CD14-positive monocyte (primary cell): ENCODE measurements around the gene APOL2. TPM values are rescaled to one million over a fixed set of nuclear protein-coding genes. Genes with fewer than 3 reads are reported as not detected.
A peak's percentile ranks its signal among the peaks of the same experiment; 100 is the strongest.

Experiments
- DNase-seq, 3 donors: peaks; one replicate each; pipeline ENCODE4 v3.0.0-alpha.2; 2011 to 2022
- H2AFZ ChIP-seq: 2 replicates; pipeline ENCODE4 v1.6.0; 2012; ENCODE audit warnings: mild to moderate bottlenecking, low read depth, low read length, inconsistent platforms; ENCODE audit not compliant: insufficient read depth, poor library complexity, severe bottlenecking
- H3K27ac ChIP-seq, 2 donors: 1 replicate in 1 of 2; 2 replicates in 1 of 2; pipeline ENCODE4 v1.5.1; 2012 to 2013; ENCODE audit warnings: low read length in 2 of 2, control low read depth in 1 of 2, inconsistent platforms in 1 of 2, low read depth in 1 of 2, mild to moderate bottlenecking in 1 of 2
- H3K27me3 ChIP-seq, 2 donors: one replicate each; pipeline versions ENCODE4 v1.6.0 to v1.6.1; 2011 to 2013; ENCODE audit warnings: low read length in 2 of 2; ENCODE audit not compliant: control insufficient read depth in 2 of 2, insufficient read depth in 2 of 2
- H3K36me3 ChIP-seq, 2 donors: replicated peaks in 1 of 2; 1 replicate in 1 of 2; 2 replicates in 1 of 2; pipeline versions ENCODE4 v1.5.1 to v1.6.1; 2012 to 2013; ENCODE audit warnings: low read length in 2 of 2, control low read depth in 1 of 2, inconsistent platforms in 1 of 2, mild to moderate bottlenecking in 1 of 2; ENCODE audit not compliant: insufficient read depth in 2 of 2, control insufficient read depth in 1 of 2
- H3K4me1 ChIP-seq, 2 donors: 1 replicate in 1 of 2; 2 replicates in 1 of 2; pipeline versions ENCODE4 v1.5.1 to v1.6.1; 2012 to 2013; ENCODE audit warnings: low read length in 2 of 2, control low read depth in 1 of 2, inconsistent platforms in 1 of 2, mild to moderate bottlenecking in 1 of 2, moderate library complexity in 1 of 2; ENCODE audit not compliant: insufficient read depth in 2 of 2, control insufficient read depth in 1 of 2
- H3K4me2 ChIP-seq: replicated peaks from 2 replicates; pipeline ENCODE3; 2012; ENCODE audit warnings: low read length, moderate library complexity, mild to moderate bottlenecking; ENCODE audit not compliant: poor library complexity, severe bottlenecking; ENCODE audit errors: extremely low read depth
- H3K4me3 ChIP-seq, 3 experiments: fragments of 200-600 bp in 1 of 3; sonication (generic) in 1 of 3; replicated peaks in 1 of 3; 1 replicate in 2 of 3; 2 replicates in 1 of 3; pipeline ENCODE4 v1.5.1; 2011 to 2013; ENCODE audit warnings: low read length in 3 of 3, mild to moderate bottlenecking in 3 of 3, control low read depth in 2 of 3, low read depth in 2 of 3, inconsistent platforms in 1 of 3, moderate library complexity in 1 of 3
- H3K79me2 ChIP-seq: 2 replicates; pipeline ENCODE4 v1.6.0; 2012; ENCODE audit warnings: mild to moderate bottlenecking, control low read depth, inconsistent platforms, low read length, moderate library complexity; ENCODE audit not compliant: insufficient read depth
- H3K9ac ChIP-seq: 2 replicates; pipeline ENCODE4 v1.6.0; 2017; ENCODE audit warnings: low read length, mild to moderate bottlenecking; ENCODE audit not compliant: insufficient read depth, poor library complexity, severe bottlenecking
- H3K9me3 ChIP-seq, 2 donors: replicated peaks in 1 of 2; 1 replicate in 1 of 2; 2 replicates in 1 of 2; pipeline versions ENCODE4 v1.5.1 to v1.6.1; 2012 to 2013; ENCODE audit warnings: low read length in 2 of 2, control low read depth in 1 of 2; ENCODE audit not compliant: control insufficient read depth in 1 of 2, insufficient read depth in 1 of 2
- H4K20me1 ChIP-seq: 2 replicates; pipeline ENCODE4 v1.6.0; 2012; ENCODE audit warnings: mild to moderate bottlenecking, low read length, control low read depth, moderate library complexity; ENCODE audit not compliant: insufficient read depth
- H3K27ac Mint-ChIP-seq, 7 donors: one replicate each; pipeline ENCODE4 v1.8.0; 2020; ENCODE audit warnings: mild to moderate bottlenecking in 7 of 7, mixed read lengths in 7 of 7, moderate library complexity in 6 of 7, inconsistent platforms in 2 of 7
- H3K27me3 Mint-ChIP-seq, 3 donors: one replicate each; pipeline ENCODE4 v1.8.0; 2021 to 2022; ENCODE audit warnings: low read depth in 3 of 3, mild to moderate bottlenecking in 3 of 3, mixed read lengths in 3 of 3, moderate library complexity in 3 of 3, inconsistent platforms in 1 of 3
- H3K36me3 Mint-ChIP-seq, 2 donors: one replicate each; pipeline ENCODE4 v1.8.0; 2020; ENCODE audit warnings: mixed read lengths in 2 of 2, inconsistent platforms in 1 of 2, mild to moderate bottlenecking in 1 of 2
- H3K4me1 Mint-ChIP-seq: one replicate; pipeline ENCODE4 v1.8.0; 2020; ENCODE audit warnings: mild to moderate bottlenecking, mixed read lengths
- H3K4me3 Mint-ChIP-seq, 2 donors: one replicate each; pipeline ENCODE4 v1.8.0; 2020; ENCODE audit warnings: mild to moderate bottlenecking in 2 of 2, mixed read lengths in 2 of 2, moderate library complexity in 1 of 2
- H3K9me3 Mint-ChIP-seq, 7 donors: one replicate each; pipeline ENCODE4 v1.8.0; 2020 to 2022; ENCODE audit warnings: mixed read lengths in 7 of 7, mild to moderate bottlenecking in 6 of 7, moderate library complexity in 6 of 7, inconsistent platforms in 2 of 7
- WGBS: methylation state at CpG from one replicate; pipeline ENCODE4 v1.1.5; 2013; ENCODE audit warnings: missing lambda C conversion rate; ENCODE audit not compliant: insufficient coverage; 5-methylcytosine and 5-hydroxymethylcytosine counted together
- intact Hi-C, 2 donors: fragments of 100-400 bp; cut with micrococcal nuclease; formaldehyde crosslinking; loops; one replicate each; pipeline versions ENCODE4 v1.15.0 to v1.15.1; 2023
- polyA plus RNA-seq, 3 donors: library from polyadenylated mRNA; depleted of rRNA in 1 of 3; unstranded in 2 of 3; stranded (reverse) in 1 of 3; fragments of 300-500 nt in 2 of 3; fragments of >200 nt in 1 of 3; fragmentation: Illumina TruSeq in 2 of 3; gene quantifications; 1 replicate in 2 of 3; 2 replicates in 1 of 3; pipeline ENCODE4 v1.2.3, GENCODE V29; 2012 to 2021
- TF ChIP-seq, protein P1 (sequence below): fragments of 200-600 bp; IDR thresholded peaks from one replicate; pipeline ENCODE4 v1.8.0; 2022; ENCODE audit warnings: antibody characterized with exemption, mild to moderate bottlenecking

Gene APOL2
- polyA plus RNA-seq, 3 donors: 12.6 to 47.0 (median 13.2) TPM

DNA sequence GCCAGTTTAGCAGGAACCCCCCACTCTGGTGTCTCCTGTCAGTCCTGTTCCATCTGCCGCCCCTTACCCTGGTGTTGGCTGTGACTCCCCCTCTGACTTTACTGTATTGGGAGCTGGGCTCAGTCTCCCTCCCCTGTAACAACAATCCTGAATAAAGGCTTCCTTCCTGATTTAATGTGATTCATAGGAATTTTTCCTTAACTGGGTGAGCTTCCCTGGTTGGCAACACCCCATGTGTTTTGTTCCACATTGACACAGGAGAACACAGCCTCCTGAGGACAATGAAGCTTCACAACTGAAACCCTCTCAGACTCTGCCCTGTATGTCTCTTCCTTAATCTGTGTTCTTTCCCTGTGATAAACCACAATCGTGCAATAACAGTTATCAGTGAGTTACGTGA, 46.2 kb downstream of the APOL2 start:
- Histone ChIP-seq H4K20me1 (no peaks in the 10 kb centered on the region), H3K27ac (no peak overlapping the region), H2AFZ (no peak overlapping the region), H3K27me3 (no peaks in the 10 kb centered on the region), H3K4me3 (no peak overlapping the region), H3K79me2 (no peaks in the 10 kb centered on the region), H3K36me3 (no peaks in the 10 kb centered on the region), H3K4me1 (peaks cover 19 to 21% of the 10 kb centered on the region in 2 donors), H3K9me3 (no peaks in the 10 kb centered on the region), H3K4me2 (no peak overlapping the region), H3K9ac (no peak overlapping the region)
- Mint-ChIP-seq H3K27me3 (peaks cover 0 to 6% (median 4%) of the 10 kb centered on the region in 3 donors), H3K27ac (no peak overlapping the region), H3K36me3 (no peaks in the 10 kb centered on the region), H3K4me3 (no peak overlapping the region), H3K4me1 (peaks cover 25% of the 10 kb centered on the region), H3K9me3 (no peaks in the 10 kb centered on the region)
- 90% methylated on average over 2 of the region's 3 CpGs for WGBS
- intact Hi-C loops: loop anchor here (5.0 to 10.0 kb wide), 2 partner anchors 82 to 84 kb away; no protein-coding TSS in a partner anchor
- TF ChIP-seq, protein P1, sequence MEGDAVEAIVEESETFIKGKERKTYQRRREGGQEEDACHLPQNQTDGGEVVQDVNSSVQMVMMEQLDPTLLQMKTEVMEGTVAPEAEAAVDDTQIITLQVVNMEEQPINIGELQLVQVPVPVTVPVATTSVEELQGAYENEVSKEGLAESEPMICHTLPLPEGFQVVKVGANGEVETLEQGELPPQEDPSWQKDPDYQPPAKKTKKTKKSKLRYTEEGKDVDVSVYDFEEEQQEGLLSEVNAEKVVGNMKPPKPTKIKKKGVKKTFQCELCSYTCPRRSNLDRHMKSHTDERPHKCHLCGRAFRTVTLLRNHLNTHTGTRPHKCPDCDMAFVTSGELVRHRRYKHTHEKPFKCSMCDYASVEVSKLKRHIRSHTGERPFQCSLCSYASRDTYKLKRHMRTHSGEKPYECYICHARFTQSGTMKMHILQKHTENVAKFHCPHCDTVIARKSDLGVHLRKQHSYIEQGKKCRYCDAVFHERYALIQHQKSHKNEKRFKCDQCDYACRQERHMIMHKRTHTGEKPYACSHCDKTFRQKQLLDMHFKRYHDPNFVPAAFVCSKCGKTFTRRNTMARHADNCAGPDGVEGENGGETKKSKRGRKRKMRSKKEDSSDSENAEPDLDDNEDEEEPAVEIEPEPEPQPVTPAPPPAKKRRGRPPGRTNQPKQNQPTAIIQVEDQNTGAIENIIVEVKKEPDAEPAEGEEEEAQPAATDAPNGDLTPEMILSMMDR: no peak
- no peak for DNase-seq

DNA sequence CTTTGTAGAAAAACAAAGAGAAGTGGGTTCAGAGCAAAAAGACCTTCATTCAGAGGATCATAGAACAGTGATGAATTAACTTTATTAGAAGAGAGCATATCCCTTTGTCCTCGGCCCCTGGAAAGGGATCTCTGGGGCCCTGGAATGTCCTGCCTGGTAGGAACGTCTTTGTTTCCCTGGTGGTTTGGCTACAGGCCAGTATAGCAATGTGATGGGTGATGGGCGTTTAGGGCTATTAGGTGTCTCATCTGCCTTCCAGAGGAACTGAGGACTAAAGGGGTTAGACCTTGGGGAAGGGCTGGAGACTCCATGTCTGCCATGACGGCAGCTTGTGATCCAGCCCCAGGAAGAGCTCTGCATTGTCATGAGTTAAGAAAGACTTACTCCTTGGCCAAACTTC, 46.8 kb downstream of the APOL2 start:
- TF ChIP-seq, protein P1: no peak
- intact Hi-C loops: loop anchor here (5.0 to 10.0 kb wide), 2 partner anchors 82 to 85 kb away; no protein-coding TSS in a partner anchor
- Histone ChIP-seq H3K27ac (no peak overlapping the region), H3K36me3 (no peaks in the 10 kb centered on the region), H2AFZ (no peak overlapping the region), H3K4me1 (peaks cover 13 to 15% of the 10 kb centered on the region in 2 donors), H3K4me2 (no peak overlapping the region), H4K20me1 (no peaks in the 10 kb centered on the region), H3K27me3 (no peaks in the 10 kb centered on the region), H3K4me3 (no peak overlapping the region), H3K9ac (no peak overlapping the region), H3K79me2 (no peaks in the 10 kb centered on the region), H3K9me3 (no peaks in the 10 kb centered on the region)
- Mint-ChIP-seq H3K27me3 (peaks cover 0 to 8% (median 4%) of the 10 kb centered on the region in 3 donors), H3K4me3 (no peak overlapping the region), H3K36me3 (no peaks in the 10 kb centered on the region), H3K27ac (peak overlapping the region in 1 of 7 donors; percentile 55), H3K9me3 (no peaks in the 10 kb centered on the region), H3K4me1 (peaks cover 19% of the 10 kb centered on the region)
- WGBS: 68% methylated on average over 4 of the region's 4 CpGs
- no peak for DNase-seq
